GM12878 (cell line): Measurements from ENCODE around the gene CDC42BPA. TPM values are rescaled to one million over a fixed set of nuclear protein-coding genes. Genes with fewer than 3 reads are reported as not detected.

Experiments
- ATAC-seq: fragments of 200-7000 bp; cut with Tn5 transposase; 3 replicates; pipeline ENCODE4 v1.9.1; 2020; ENCODE audit warnings: mild to moderate bottlenecking, moderate library complexity
- BruUV-seq: library from RNA; stranded (reverse); fragments of 400-500 nt; replicated peaks from 2 replicates; lab custom pipeline; 2021; lab: Mats Ljungman, UMichigan
- CTCF ChIA-PET: fragments of 300-600 bp; sonication (Branson Sonifier 250); formaldehyde crosslinking; extraction: SDS; loops from one replicate; lab custom pipeline; 2021; ENCODE audit warnings: inconsistent platforms; lab: Yijun Ruan, JAX
- POLR2A ChIA-PET: fragments of 350-600 bp; formaldehyde crosslinking; extraction: SDS; loops from one replicate; lab custom pipeline; 2021; ENCODE audit warnings: inconsistent platforms; lab: Charles Lee
- RAD21 ChIA-PET: fragments of 300-600 bp; sonication (Branson Sonifier 250); formaldehyde crosslinking; loops from one replicate; lab custom pipeline; 2023; ENCODE audit warnings: antibody characterized with exemption; ENCODE audit not compliant: unreplicated experiment; lab: Charles Lee
- SMC1A ChIA-PET: fragments of 300-600 bp; sonication (Branson Sonifier 250); formaldehyde crosslinking; loops from one replicate; lab custom pipeline; 2023; ENCODE audit not compliant: unreplicated experiment, uncharacterized antibody; lab: Charles Lee
- DNase-seq: peaks from one replicate; pipeline ENCODE4 v3.0.0-alpha.2; 2011; ENCODE audit warnings: low read depth, low spot score
- FAIRE-seq: peaks from 3 replicates; lab custom pipeline; 2011; peaks lifted over from hg19 to GRCh38; lab: Jason Lieb, UNC
- H2AFZ ChIP-seq: 2 replicates; pipeline ENCODE4 v1.6.0; 2011; ENCODE audit warnings: low read depth, low read length, control low read depth; ENCODE audit not compliant: control insufficient read depth
- H3K27ac ChIP-seq: 2 replicates; pipeline ENCODE4 v1.5.1; 2011; ENCODE audit warnings: control low read depth; ENCODE audit not compliant: control insufficient read depth, insufficient read depth
- H3K27me3 ChIP-seq, 2 experiments: replicated peaks in 1 of 2; 2 replicates each; pipeline versions ENCODE4 v1.6.0 to v1.6.1; 2011; ENCODE audit warnings: low read length in 1 of 2; ENCODE audit not compliant: control insufficient read depth in 2 of 2, insufficient read depth in 2 of 2
- H3K36me3 ChIP-seq, 2 experiments: 2 replicates each; pipeline ENCODE4 v1.5.1; 2011; ENCODE audit warnings: low read length in 1 of 2; ENCODE audit not compliant: control insufficient read depth in 2 of 2, insufficient read depth in 2 of 2
- H3K4me1 ChIP-seq: 2 replicates; pipeline ENCODE4 v1.6.1; 2011; ENCODE audit warnings: mild to moderate bottlenecking, low read length, moderate library complexity, mixed read lengths; ENCODE audit not compliant: control insufficient read depth, insufficient read depth
- H3K4me2 ChIP-seq: 2 replicates; pipeline ENCODE4 v1.6.0; 2011; ENCODE audit warnings: control low read depth; ENCODE audit not compliant: control insufficient read depth, insufficient read depth
- H3K4me3 ChIP-seq: fragments of 200-600 bp; sonication (generic); 2 replicates; pipeline ENCODE4 v1.5.1; 2016
- H3K79me2 ChIP-seq: 2 replicates; pipeline ENCODE4 v1.6.0; 2011; ENCODE audit warnings: low read length; ENCODE audit not compliant: control insufficient read depth, insufficient read depth
- H3K9ac ChIP-seq: 2 replicates; pipeline ENCODE4 v1.8.0; 2011; ENCODE audit warnings: low read length, control low read depth, mixed read lengths; ENCODE audit not compliant: control insufficient read depth, insufficient read depth
- H3K9me3 ChIP-seq: replicated peaks from 3 replicates; pipeline ENCODE4 v1.5.1; 2011; ENCODE audit warnings: mild to moderate bottlenecking, low read length; ENCODE audit not compliant: control insufficient read depth, insufficient read depth
- H4K20me1 ChIP-seq: 2 replicates; pipeline ENCODE4 v1.6.0; 2011; ENCODE audit not compliant: control insufficient read depth, insufficient read depth
- ASH2L ChIP-seq: fragments of 300-600, 200-600 bp; sonication (generic); IDR thresholded peaks from 2 replicates; pipeline ENCODE4 v1.6.1; 2017; ENCODE audit warnings: low read depth, mild to moderate bottlenecking, borderline replicate concordance
- BCL3 ChIP-seq: IDR thresholded peaks from 2 replicates; pipeline ENCODE4 v1.6.1; 2011; ENCODE audit warnings: borderline replicate concordance, low read depth, mild to moderate bottlenecking, moderate library complexity, low read length; ENCODE audit not compliant: insufficient read depth, poor library complexity, severe bottlenecking
- ESRRA ChIP-seq: IDR thresholded peaks from 2 replicates; pipeline ENCODE4 v1.6.1; 2012; ENCODE audit warnings: mild to moderate bottlenecking, low read length, improper control_type of control experiment
- FOXM1 ChIP-seq: IDR thresholded peaks from 2 replicates; pipeline ENCODE4 v1.6.1; 2012; ENCODE audit warnings: low read depth, mild to moderate bottlenecking, inconsistent platforms, low read length, moderate library complexity
- HCFC1 ChIP-seq: fragments of 150-350 bp; IDR thresholded peaks from 2 replicates; pipeline ENCODE4 v1.6.1; 2014; ENCODE audit warnings: low read length
- KAT2A ChIP-seq: conservative IDR thresholded peaks from 2 replicates; pipeline ENCODE4 v1.6.1; 2011; ENCODE audit warnings: low read depth, low read length; ENCODE audit not compliant: control insufficient read depth
- MEF2B ChIP-seq: fragments of 450-650 bp; IDR thresholded peaks from 2 replicates; pipeline ENCODE4 v1.6.1; 2018; ENCODE audit warnings: mild to moderate bottlenecking, moderate library complexity; ENCODE audit not compliant: partially characterized antibody, poor library complexity, severe bottlenecking
- NFXL1 ChIP-seq: fragments of 450-650 bp; IDR thresholded peaks from 2 replicates; pipeline ENCODE4 v1.6.1; 2017; ENCODE audit warnings: antibody characterized with exemption, mild to moderate bottlenecking, borderline replicate concordance
- POLR2AphosphoS5 ChIP-seq: IDR thresholded peaks from 2 replicates; pipeline ENCODE4 v1.6.1; 2011; ENCODE audit warnings: mild to moderate bottlenecking, low read length, inconsistent platforms
- ZBTB11 ChIP-seq: fragments of 450-650 bp; formaldehyde crosslinking; IDR thresholded peaks from 2 replicates; pipeline ENCODE4 v1.5.0; 2022; ENCODE audit warnings: mild to moderate bottlenecking, missing genetic modification characterization
- WGBS: methylation state at CpG from one replicate; pipeline ENCODE4 v1.1.6; 2016; ENCODE audit warnings: low lambda C conversion rate; ENCODE audit not compliant: insufficient replicate concordance, insufficient coverage; ENCODE audit errors: missing lambda C conversion rate; 5-methylcytosine and 5-hydroxymethylcytosine counted together
- in situ Hi-C: fragments of 300-500 bp; cut with MboI; formaldehyde crosslinking; loops from 9 replicates; pipeline ENCODE4 v1.14.3; 2018; ENCODE audit warnings: mixed read lengths
- intact Hi-C: fragments of 100-400 bp; cut with micrococcal nuclease; formaldehyde crosslinking; loops from one replicate; pipeline ENCODE4 v1.14.2; 2022; ENCODE audit not compliant: unreplicated experiment
- polyA plus RNA-seq, 11 experiments: library from polyadenylated mRNA; depleted of rRNA in 4 of 11; unstranded in 6 of 11; stranded (reverse) in 5 of 11; fragments of >200 nt; fragmentation: Nextera tagmentation in 4 of 11; fragmentation: Illumina TruSeq in 1 of 11; extraction: Ambion mirVana in 4 of 11; extraction: Trizol in 1 of 11; gene quantifications; 1 replicate in 1 of 11; 2 replicates in 10 of 11; pipeline versions ENCODE4 v1.2.1 to v1.2.3, GENCODE V29; 2011 to 2016; ENCODE audit warnings: inconsistent platforms in 2 of 11, missing spikeins in 2 of 11, low read depth in 1 of 11
- total RNA-seq, 4 experiments: library from RNA; depleted of rRNA in 3 of 4; stranded (reverse); fragments of >200 nt in 3 of 4; fragmentation: Illumina TruSeq in 1 of 4; extraction: Trizol in 1 of 4; gene quantifications; 2 replicates each; pipeline versions ENCODE4 v1.2.1 to v1.2.3, GENCODE V29; 2013 to 2021

The CDC42BPA gene
- total and polyA plus RNA-seq, 10 of the 15 experiments (the other 5 are each of a cell fraction or from before 2014, with no cell fraction given), result 0.02 to 0.52 (median 0.10) TPM

GRCh38 chr1:227308367-227309336, 9.6 kb downstream of the CDC42BPA start:
- TF ChIP-seq MEF2B (no peak), KAT2A (no peak)
- BruUV-seq, result no TSS peak
- RAD21 ChIA-PET, result no interaction called here
- Histone ChIP-seq H3K4me2 (no peak overlapping the region), H3K27me3 (no peaks in the 10 kb centered on the region; a peak in 1 of 4 replicates), H3K9ac (no peak overlapping the region), H3K79me2 (no peaks in the 10 kb centered on the region), H3K4me3 (no peak overlapping the region), H3K9me3 (no peaks in the 10 kb centered on the region), H4K20me1 (no peaks in the 10 kb centered on the region), H2AFZ (no peak overlapping the region), H3K4me1 (no peaks in the 10 kb centered on the region), H3K27ac (no peak overlapping the region), H3K36me3 (no peaks in the 10 kb centered on the region)
- POLR2A ChIA-PET, result no interaction called here
- ATAC-seq (no peak), FAIRE-seq (no peak), DNase-seq (no peak)
- in situ Hi-C loops (no loop called here), intact Hi-C loops (no loop called here)
- 17% methylated on average over 6 of the region's 6 CpGs for WGBS
- CTCF ChIA-PET, result interaction anchor here (0.7 to 1.0 kb wide), 2 partner anchors 10 to 852 kb away, joined by 3 read pairs; no protein-coding TSS in a partner anchor
- SMC1A ChIA-PET, result no interaction called here

- ChIA-PET CTCF (no interaction called here), RAD21 (no interaction called here), SMC1A (no interaction called here), POLR2A (no interaction called here)
- H3K9ac ChIP-seq, result no peak overlapping the region
- H3K27ac ChIP-seq, result no peak overlapping the region
- no peaks in the 10 kb centered on the region for H3K36me3 ChIP-seq
- ATAC-seq, result no peak
- intact Hi-C loops (no loop called here), in situ Hi-C loops (no loop called here)
- 15% methylated on average over 3 of the region's 3 CpGs for WGBS
- no peaks in the 10 kb centered on the region for H3K4me1 ChIP-seq
- no peak for DNase-seq
- no TSS peak for BruUV-seq
- H2AFZ ChIP-seq, result no peak overlapping the region
- H3K79me2 ChIP-seq, result no peaks in the 10 kb centered on the region
- no peaks in the 10 kb centered on the region for H3K9me3 ChIP-seq
- no peak overlapping the region for H3K4me3 ChIP-seq
- no peak for FAIRE-seq
- no peaks in the 10 kb centered on the region; a peak in 1 of 4 replicates for H3K27me3 ChIP-seq
- no peak overlapping the region for H3K4me2 ChIP-seq
- H4K20me1 ChIP-seq, result no peaks in the 10 kb centered on the region
- TF ChIP-seq ESRRA, result no peak
- no peak for TF ChIP-seq ASH2L
- TF ChIP-seq ZBTB11 (CRISPR knock-in tag), result no peak
- no peak for TF ChIP-seq POLR2AphosphoS5
- no peak for TF ChIP-seq HCFC1
- no peak for TF ChIP-seq BCL3
- no peak for TF ChIP-seq NFXL1
- TF ChIP-seq FOXM1, result no peak
Observed at GRCh38 chr1:227306689-227307088, 11.6 kb downstream of the CDC42BPA start.
